Measurements from ENCODE around the gene NEK4. TPM values are rescaled to one million over a fixed set of nuclear protein-coding genes. Genes with fewer than 3 reads are reported as not detected.

NEK4 gene
- total and polyA plus RNA-seq, 2 of the 13 experiments (the other 11 are each of a cell fraction or from before 2014, with no cell fraction given), result 16.5 to 38.0 TPM

- peak; percentile 81 for TF ChIP-seq ZNF609 (CRISPR knock-in tag; IDR thresholded peaks at IDR 0.05; ENCODE audit: borderline replicate concordance)
- TF ChIP-seq ATF7 (IDR thresholded peaks at IDR 0.05), result no peak
- no peak; the same call in 1 of the 2 replicates for TF ChIP-seq ATF7 (CRISPR knock-in tag; IDR thresholded peaks at IDR 0.05)
- no peak for TF ChIP-seq ZNF790 (CRISPR knock-in tag; IDR thresholded peaks at IDR 0.05; ENCODE audit: borderline replicate concordance)
- TF ChIP-seq, protein P1, sequence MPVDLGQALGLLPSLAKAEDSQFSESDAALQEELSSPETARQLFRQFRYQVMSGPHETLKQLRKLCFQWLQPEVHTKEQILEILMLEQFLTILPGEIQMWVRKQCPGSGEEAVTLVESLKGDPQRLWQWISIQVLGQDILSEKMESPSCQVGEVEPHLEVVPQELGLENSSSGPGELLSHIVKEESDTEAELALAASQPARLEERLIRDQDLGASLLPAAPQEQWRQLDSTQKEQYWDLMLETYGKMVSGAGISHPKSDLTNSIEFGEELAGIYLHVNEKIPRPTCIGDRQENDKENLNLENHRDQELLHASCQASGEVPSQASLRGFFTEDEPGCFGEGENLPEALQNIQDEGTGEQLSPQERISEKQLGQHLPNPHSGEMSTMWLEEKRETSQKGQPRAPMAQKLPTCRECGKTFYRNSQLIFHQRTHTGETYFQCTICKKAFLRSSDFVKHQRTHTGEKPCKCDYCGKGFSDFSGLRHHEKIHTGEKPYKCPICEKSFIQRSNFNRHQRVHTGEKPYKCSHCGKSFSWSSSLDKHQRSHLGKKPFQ (CRISPR knock-in tag; IDR thresholded peaks at IDR 0.05; ENCODE audit: insufficient replicate concordance), result peak; percentile 41
- no peak for TF ChIP-seq ZNF691 (CRISPR knock-in tag; IDR thresholded peaks at IDR 0.05; ENCODE audit: borderline replicate concordance, low read depth)
- TF ChIP-seq ZNF619 (CRISPR knock-in tag; IDR thresholded peaks at IDR 0.05), result no peak; the same call in 1 of the 2 replicates
- TF ChIP-seq TBX3 (IDR thresholded peaks at IDR 0.05; ENCODE audit: borderline replicate concordance), result no peak
- TF ChIP-seq ZNF841 (CRISPR knock-in tag; IDR thresholded peaks at IDR 0.05; ENCODE audit: borderline replicate concordance), result no peak
- no peak for TF ChIP-seq CEBPB (IDR thresholded peaks at IDR 0.05; ENCODE audit: borderline replicate concordance, low read depth, low read length)
- TF ChIP-seq ZNF337 (CRISPR knock-in tag; IDR thresholded peaks at IDR 0.05; ENCODE audit: borderline replicate concordance, low read depth), result no peak
- peak; percentile 31; the same call in 1 of the 2 replicates for TF ChIP-seq POLR2AphosphoS5 (IDR thresholded peaks at IDR 0.05; ENCODE audit: low read depth, low read length)
- no peak for TF ChIP-seq ZNF160 (CRISPR knock-in tag; IDR thresholded peaks at IDR 0.05)
- TF ChIP-seq ZNF569 (CRISPR knock-in tag; IDR thresholded peaks at IDR 0.05; ENCODE audit: borderline replicate concordance), result no peak
- TF ChIP-seq TRIM24 (CRISPR knock-in tag; IDR thresholded peaks at IDR 0.05), result no peak
- TF ChIP-seq TEAD2 (CRISPR knock-in tag; IDR thresholded peaks at IDR 0.05), result no peak
- TF ChIP-seq REL (CRISPR knock-in tag; conservative IDR thresholded peaks at IDR 0.05), result no peak
- TF ChIP-seq FOXP1 (IDR thresholded peaks at IDR 0.05), result no peak
- peak; percentile 79 for TF ChIP-seq FOXP1 (CRISPR knock-in tag; IDR thresholded peaks at IDR 0.05)
- TF ChIP-seq NPAS2 (CRISPR knock-in tag; IDR thresholded peaks at IDR 0.05; ENCODE audit: borderline replicate concordance), result no peak
- TF ChIP-seq ZNF10 (CRISPR knock-in tag; IDR thresholded peaks at IDR 0.05; ENCODE audit: borderline replicate concordance, low read depth), result no peak
These were observed 4.4 kb upstream of the NEK4 start (continued) for GRCh38 chr3:52774901-52775864.

Measured in HepG2 (cell line).